Activated CD4-positive, CD25-positive, alpha-beta regulatory T cell (primary cell): ENCODE results near the gene NBR1.
"Not testable (repeated sequence)": the region's sequence is repeated elsewhere in the genome, so short reads cannot be mapped to it uniquely, and the experiment has no call there.

ENCODE experiments used
- DNase-seq, 4 experiments: peaks; one replicate each; lab custom pipeline; 2025; lab: John Stamatoyannopoulos, UW

Gene NBR1

GRCh38 chr17:43216369-43216761 lies 45.4 kb downstream of the NBR1 start:
- DNase-seq = no peak

DNA sequence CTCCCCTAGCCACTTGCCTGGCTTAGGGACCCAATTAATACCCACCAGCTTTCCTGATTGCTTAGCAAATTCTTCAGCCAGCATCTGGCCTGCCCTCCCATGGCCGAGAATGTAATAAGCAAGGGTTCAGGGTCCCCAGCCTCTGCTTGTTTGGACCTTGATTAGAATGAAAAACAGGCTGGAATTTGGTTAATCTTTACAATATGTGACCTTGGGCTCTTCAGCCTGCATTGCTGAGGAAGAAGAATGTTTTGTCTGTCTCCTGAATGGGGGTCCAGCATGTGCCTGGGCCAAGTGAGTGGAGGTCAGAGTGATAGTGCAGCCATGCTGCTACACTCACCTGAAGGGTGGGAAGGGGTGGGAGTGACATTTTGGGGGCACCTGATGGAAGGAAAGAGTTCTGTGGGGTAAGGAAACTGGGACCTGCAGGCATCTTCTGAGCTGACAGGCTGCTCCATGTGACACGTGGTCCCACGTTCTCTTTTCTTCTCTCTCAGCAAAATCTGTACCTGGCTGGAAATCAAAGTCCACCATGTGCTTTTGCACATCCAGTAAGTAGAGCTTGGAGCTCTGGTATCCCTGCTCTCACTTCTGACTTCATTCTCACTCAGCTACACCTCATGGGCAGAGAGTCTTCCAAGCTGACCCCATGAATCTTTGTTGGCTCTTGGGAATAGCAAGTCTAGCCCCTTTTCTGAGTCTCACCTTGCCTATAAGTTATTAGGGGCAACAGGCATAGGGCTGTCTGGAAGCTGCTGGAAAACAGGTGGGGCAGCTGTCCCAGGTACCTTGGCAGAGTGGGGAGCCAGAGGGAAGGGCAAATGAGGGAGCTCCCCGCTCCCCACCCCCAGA lies 46.0 kb downstream of the NBR1 start:
- no peak for DNase-seq

- DNase-seq = no peak
Observed at GRCh38 chr17:43217614-43218087, 46.6 kb downstream of the NBR1 start.

DNA sequence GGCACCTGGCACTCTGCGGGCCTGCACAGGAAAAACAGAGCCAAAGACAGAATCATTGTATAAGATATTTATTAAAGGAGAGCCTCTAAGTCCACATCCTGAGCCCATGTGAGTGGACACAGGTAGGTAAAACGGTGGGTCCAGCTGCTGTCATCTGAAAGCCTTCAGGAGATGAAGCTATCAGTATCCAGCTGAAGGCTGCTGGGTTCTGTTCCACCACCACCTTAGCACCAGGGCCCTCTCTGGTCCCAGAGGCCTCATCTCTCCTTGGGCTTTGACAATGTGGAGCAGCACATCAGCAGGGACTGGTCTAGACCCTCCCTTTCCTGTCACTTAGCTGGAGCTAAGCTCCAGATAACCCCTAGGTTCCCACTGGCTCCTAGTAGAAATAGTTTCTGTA lies 48.0 kb downstream of the NBR1 start:
- no peak for DNase-seq

GRCh38 chr17:43219746-43220380 lies 48.8 kb downstream of the NBR1 start:
- no peak for DNase-seq

DNA sequence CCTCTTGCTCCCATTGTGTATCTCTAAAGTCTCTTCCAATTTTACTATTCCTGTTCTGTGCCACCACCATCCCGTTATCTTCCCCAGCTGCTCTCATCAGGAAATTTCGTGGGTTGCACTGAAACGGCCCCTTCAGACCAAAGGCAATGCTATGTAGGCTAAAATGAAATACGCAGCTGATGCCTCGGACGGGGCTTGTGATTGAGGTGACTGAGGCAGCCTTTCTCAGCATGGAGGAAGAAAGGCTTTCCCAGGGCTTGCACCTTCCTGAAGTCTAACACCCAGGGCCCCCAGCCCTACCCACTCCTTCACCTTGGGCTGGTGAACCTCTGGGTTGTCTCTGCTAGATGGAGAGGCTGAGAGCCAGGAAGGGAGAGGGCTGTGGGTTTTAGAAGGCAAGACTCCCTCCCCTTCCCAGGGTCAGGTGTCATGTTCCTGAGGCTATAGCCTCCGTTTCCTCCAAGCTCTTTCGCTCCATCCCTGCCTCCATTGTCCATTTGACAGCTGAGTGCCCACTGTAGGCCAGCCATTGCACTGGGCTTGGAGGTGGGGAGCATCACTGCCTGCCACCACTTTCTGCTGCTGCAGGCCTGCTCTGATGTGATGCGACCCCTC lies 49.6 kb downstream of the NBR1 start:
- DNase-seq = no peak

DNA sequence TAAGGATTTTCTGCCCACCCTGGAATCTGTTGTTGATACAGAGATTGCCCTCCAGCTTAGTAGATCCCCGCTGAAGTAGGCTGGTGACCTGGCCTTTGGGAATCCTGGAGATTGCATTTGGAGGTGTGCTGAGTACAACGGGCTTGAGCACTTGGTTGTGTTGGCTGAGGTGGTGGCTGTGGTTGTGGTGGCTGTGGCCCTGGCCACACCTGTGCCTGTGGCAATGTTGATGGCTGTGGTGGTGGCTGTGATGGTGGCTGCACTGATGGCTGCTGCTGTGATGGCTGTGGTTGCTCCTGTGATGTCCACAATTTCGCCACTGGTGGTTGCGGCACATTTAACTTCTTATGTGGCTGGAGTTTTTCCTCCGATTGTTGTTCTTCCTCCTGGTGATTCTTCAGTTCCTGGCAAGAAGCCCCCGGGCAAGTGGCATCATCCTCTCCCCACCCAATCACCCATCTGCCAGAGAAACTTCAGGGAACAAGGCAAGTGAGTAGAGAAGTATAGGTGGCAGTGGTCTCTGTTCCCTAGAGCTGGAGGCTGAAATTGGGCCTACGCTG lies 53.2 kb downstream of the NBR1 start:
- no peak for DNase-seq

GRCh38 chr17:43226393-43226792 lies 55.4 kb downstream of the NBR1 start:
- DNase-seq = no peak

DNA sequence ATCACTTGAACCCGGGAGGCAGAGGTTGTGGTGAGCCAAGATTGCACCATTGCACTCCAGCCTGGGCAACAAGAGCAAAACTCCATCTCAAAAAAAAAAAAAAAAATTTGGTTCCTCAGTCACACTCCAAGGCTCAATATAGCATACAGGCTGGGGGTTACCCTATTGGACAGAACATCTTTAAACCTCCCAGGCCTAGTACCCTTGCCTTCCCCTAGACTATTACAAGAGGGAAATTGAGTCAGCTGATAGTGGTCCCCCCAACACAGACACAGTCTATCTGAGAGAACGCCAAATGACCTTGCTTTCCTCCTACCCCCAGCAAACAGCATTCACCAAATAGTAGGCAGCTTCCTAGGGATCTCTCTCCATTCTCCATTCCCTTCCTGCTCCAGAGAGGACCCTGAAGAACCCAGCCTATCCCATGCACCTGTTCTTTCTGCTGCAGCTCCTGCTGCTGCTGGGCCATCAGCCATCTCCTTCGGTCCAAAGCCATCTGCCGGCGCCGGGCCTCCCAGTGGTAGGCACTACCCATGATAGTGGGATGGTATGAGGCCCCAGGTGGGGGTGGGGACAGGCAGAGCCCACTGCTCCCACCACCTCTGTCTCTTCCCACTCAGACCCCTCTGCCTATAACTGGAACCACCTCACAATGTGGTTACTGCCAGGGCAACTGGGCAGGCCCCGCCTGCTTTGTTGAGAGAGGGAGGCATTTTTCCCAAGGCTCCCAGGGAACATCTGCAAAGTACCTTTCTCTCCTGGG lies 57.2 kb downstream of the NBR1 start, which contains the start of gene CCDC200:
CCDC200 (minus strand) TSS at position 604 of the 763 bp plus-strand sequence; CDS start at position 535, 69 bp downstream.
- DNase-seq = not testable (repeated sequence)

- DNase-seq = not testable (repeated sequence)
Observed at GRCh38 chr17:43231205-43232020, 60.4 kb downstream of the NBR1 start.

DNA sequence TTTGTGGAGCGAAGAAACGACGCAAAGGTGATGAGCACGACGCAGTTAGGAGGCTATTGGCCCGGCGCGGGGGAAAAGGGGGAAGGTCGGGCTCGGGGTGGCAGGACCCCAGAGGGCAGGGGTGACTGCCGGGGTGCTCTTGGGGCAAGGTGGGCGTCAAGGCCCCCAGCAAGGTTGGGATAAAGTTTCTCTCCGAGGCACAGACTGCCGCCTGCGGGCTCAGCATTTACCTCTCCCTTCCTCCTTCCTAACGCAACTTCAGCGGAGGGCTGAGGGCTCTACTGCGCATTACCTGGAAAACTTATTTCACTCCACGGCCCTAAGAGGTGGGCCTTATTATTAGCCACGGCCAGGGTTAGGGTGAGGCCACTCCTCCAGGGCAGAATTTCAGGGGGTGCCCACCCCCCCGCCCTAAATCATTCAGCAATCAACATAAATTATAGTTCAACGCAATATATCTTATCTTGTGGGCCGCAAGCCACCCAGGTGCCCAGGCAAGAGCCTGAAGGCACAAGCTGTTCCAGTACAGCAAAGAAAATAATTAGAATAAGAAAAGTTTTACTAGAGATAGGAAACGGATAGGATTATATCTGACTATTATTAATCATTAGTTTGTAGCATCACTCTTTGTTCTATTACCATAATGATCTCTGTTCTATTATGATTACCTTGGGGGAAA lies 61.1 kb downstream of the NBR1 start:
- not testable (repeated sequence) for DNase-seq

DNA sequence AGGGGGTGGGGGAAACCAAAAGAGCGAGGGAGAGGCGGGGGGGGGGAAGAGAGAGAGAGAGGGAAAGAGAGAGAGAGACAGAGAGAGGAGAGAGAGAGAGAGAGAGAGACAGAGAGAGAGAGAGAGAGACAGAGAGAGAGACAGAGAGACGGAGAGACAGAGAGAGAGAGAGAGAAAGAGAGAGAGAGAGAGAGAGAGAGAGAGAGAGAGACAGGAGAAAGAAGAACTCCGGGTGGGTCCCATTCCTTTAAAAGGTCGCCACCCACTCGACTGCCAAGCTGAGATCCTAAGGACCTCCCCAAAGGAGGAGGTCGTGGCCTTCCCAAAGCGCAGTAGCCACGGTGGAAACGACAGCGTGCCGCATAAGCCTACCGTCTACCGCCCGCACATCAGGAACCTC lies 62.2 kb downstream of the NBR1 start:
- not testable (repeated sequence) for DNase-seq

- DNase-seq = not testable (repeated sequence)
Observed at GRCh38 chr17:43233877-43234276, 62.9 kb downstream of the NBR1 start, which contains the start of gene RNU2-1. TSS of gene RNU2-1 (minus strand) at chr17:43233977.

DNA sequence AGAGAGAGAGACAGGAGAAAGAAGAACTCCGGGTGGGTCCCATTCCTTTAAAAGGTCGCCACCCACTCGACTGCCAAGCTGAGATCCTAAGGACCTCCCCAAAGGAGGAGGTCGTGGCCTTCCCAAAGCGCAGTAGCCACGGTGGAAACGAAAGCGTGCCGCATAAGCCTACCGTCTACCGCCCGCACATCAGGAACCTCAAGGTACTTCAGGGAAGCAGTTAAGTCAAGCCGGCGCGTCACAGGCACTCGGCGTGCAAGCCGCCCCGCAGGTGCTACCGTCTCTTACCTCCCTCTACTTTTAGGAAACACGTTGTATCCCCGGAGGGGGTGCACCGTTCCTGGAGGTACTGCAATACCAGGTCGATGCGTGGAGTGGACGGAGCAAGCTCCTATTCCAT lies 68.6 kb downstream of the NBR1 start:
- DNase-seq = not testable (repeated sequence)

GRCh38 chr17:43240596-43241352 lies 69.8 kb downstream of the NBR1 start:
- not testable (repeated sequence) for DNase-seq

GRCh38 chr17:43246456-43246855 lies 75.4 kb downstream of the NBR1 start:
- not testable (repeated sequence) for DNase-seq
